ENCODE measurements around the gene TRRAP.
"Not testable (repeated sequence)": the region's sequence is repeated elsewhere in the genome, so short reads cannot be mapped to it uniquely, and the experiment has no call there.

The TRRAP gene

DNA sequence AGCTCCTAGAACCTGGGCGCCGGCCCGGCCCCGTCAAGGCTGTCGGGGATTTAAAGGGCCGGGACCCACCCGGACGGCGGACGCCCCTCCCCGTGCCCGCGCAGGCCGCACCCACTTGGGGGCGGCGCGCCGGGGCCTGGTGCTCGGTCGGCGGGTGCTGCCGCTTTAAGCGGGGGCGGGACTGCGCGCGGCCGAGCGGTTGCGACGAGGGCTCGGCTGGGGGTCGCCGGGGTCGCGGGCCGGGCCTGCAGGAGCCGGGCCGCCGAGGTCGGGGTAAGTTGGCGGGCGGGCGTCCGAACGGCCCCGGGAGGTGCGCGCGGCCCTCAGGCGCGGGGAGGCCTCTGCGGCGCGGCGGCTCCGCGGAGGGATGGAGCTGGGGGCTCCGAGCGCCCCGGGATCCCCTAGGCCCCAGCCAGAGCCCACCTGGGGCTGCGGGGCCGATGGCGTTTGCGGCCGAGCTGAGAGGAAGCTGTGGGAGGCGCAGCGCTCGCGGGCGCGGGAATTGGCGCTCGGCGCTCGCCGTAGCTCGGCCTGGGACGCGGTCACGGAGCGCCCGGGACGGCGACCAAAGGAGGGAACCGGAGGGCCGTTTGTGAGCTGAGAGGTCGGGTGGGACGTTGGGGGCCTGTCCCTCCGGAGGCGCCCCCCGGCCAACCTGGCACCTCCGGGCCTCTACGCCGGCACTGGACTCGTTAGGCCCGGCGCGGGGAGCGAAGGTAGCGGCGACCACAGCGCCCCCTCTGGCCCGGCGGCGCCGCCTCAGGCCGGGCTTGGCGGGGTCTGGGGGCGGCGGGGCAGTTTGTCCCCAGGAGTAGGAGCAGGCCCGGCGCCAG lies at the start of gene TRRAP:
TRRAP (plus strand) TSS at position 168 of the 833 bp plus-strand sequence. CDS start 2,619 bp downstream, outside the sequence.
- DNase-seq = peak; percentile 40

DNA sequence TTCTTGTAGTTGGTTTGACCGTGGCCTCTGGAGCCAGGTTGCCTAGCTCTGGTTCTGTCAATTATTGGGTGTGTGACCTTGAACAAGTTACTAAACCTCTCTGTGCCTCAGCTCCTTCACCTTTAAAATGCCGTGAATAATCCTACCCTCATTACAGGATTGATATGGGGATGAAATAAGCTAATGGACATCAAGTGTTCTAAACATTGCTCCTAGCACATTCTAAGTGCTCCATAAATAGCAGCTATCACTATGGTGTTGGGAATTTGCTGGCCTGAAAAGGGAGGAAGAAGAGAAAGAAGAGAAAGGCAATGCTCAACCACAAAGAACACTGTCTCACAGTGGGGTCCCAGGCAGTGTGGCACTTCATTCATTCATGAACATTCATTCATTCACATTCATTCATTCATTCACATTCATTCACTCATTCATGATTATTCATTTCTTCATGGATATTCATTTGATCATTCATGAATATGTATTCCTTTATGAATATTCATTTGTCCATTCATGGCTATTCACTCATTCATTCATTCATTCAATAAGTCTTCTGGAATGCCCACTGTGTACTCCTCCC lies 47.3 kb upstream of the TRRAP start:
- DNase-seq = no peak

DNA sequence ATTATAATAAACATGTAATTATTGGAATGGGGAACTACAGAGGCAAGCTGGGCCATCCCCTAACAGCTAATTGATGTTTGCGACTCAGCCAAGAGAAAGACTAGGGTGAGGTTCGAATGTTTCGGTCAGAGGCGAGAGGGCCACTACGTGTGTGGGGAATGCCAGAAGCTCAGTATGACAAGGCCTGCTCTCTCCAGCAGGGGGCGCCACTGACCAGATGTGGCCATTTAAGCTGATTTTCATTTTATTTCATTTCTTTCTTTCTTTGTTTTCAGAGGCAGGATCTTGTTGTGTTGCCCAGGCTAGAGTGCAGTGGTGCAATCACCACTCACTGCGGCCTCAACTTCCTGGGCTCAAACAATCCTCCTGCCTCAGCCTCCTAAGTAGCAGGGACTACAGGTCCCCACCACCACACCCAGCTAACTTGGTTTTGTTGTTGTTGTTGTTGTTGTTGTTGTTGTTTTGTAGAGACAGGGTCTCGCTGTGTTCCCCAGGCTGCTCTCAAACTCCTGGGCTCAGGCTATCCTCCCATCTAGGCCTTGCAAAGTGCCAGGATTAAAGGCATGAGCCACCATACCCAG lies 46.6 kb upstream of the TRRAP start:
- no peak for DNase-seq

DNA sequence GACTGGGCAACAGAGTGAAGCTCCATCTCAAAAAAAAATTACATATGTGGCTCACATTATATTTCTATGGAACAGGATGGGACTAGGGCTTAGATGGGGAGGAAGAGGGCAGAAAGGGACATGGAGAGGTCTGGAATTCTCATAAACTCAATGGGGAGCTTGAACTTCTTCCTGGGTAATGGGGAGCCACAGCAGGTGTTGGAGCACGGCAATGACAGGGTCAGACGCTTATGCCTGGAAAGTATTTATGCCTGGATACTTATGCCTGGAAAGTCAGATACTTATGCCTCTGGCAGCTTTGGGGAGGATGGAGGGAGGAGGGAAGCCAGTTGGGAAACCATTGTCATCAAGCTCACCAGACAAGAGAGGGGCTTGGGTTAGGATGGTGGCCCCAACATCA lies 45.3 kb upstream of the TRRAP start:
- no peak for DNase-seq

DNA sequence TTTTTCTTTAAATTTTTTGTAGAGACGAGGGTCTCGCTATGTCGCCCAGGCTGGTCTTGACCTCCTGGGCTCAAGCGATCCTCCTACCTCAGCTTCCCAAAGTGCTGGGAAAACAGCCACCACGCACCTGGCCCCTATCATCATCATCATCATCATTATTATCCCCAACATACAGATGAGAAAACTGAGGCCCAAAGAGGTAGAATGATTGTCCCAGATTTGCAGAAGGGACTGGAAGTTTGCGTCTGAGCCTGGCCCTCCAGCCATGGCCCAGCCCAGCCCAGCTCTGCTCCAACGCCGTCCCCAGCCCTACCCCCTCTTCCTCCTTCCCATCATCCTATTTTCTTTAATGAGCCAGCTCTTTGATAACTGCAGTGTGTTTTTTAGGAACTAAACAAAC lies 43.4 kb upstream of the TRRAP start:
- no peak for DNase-seq

DNA sequence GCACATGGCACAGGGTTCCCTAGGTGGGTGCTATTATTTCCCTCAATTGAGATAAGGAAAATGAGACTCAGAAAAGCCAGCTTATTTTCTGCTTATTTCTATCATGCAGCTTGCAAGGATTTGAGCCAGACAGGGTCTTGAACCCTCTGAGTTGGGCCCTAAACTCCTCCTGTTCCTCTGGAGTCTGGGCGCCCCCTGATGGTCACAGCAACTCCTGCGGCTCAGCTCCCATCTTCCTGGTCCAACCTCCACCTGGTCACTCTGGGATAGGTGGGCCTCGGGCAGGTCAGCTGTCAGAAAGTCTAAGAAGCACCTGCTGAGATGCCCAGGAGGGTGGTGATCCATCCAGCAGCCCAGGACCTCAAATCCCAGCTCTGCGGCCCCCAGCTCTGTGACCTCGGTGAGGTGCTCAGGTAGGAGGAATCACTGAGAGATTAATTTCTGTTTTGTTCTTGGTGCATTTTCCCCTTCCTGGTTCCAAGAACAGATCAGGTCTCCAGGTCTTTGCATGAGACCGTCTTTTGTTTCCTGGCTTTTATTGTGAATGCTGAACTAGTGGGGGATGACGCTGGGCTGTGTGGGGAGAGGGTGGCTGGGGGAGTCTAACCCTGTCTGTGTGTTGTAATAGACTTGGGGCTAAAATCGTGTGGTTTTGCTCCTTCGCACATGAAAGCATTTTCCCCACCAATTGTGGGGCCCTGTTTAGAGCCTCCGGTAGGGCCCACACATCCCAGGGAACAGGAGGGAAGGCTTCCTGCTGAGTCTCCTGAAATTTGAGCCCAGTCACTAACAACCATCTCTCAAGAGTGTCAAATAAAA lies 41.3 kb upstream of the TRRAP start:
- DNase-seq = peak; percentile 14

DNA sequence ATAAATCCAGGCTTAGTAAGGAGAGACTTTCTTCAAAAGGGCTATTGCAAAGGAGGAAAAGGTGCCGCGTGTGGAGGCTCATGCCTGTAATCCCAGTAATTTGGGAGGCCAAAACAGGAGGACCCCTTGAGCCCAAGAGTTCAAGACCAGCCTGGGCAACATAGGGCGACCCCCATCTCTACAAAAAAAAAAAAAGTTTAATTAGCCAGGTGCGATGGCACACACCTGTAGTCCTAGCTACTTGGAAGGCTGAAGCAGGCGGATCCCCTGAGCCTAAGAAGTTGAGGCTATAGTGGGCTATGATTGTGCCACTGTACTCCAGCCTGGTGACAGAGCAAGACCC lies 40.7 kb upstream of the TRRAP start:
- no peak for DNase-seq

DNA sequence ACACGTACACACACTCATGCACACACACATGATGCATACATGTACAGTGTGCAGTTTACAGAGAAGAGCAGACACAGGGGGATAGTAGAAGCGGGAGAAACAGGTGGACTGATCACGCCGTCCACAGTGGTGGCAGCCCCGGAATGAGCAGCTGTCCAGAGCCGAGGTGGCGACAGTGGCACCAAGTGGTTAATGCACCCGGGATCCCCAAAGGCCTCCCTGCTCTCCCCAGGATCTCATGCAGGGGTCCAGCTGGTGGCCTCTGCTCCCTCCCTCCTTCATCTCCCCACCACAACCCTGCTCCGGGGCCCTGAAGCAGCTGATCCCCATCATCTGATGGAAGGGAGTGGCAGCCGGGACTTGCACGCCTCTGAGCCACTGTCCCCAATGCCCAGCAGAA lies 38.2 kb upstream of the TRRAP start:
- no peak for DNase-seq

DNA sequence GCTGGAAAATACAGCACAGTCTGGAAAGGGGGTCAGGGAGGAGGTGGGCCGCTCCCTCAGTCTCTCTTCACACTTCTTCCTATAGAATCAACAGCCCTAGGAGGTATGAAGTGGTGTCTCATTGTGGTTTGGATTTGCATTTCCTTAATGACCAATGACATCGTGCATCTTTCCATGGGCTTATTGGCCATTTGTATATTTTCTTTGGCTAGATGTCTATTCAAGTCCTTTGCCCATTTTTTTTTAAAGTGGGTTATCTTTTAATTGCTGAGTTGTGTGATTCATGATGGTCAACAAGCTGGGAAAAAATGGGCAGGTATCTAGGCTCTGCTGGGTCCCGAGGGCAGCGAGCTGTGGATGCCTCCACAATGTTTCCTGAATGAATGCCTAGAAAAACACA lies 37.6 kb upstream of the TRRAP start:
- DNase-seq = no peak

DNA sequence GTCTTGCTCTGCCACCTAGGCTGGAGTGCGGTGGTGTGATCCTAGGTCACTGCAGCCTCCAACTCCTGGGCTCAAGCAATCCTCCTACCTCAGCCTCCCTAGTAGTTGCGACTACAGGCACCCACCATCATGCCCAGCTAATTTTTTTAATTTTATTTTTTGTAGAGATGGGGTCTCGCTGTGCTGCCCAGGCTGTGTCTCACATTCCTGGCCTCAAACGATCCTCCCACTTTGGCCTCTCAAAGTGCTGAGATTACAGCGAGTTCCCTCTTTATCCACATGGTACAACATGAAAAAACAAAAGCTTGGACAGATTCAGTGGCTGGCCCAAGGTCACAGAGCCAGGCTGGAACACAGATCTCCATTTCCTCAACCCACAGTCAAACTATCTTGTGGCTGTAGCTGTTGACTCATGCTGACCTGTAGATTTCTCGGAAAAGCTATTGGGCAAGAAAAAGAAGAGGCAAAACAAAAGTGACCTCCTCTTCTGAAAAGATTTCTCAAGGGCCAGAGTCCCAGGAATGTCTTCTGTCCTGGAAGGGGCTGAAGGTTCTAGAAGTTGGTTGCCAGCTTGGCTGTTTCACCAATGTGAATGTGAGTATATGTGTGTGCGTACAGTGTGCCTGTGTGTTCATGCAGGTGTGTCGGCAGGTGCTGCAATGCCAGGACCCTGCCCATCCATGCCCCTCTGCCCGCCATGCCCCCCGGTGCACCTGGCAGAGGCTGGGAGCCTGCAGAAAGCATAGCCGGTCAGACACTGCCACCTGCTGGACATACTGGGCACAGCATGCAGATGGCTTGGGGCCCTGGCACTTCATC lies 36.9 kb upstream of the TRRAP start:
- DNase-seq = no peak

DNA sequence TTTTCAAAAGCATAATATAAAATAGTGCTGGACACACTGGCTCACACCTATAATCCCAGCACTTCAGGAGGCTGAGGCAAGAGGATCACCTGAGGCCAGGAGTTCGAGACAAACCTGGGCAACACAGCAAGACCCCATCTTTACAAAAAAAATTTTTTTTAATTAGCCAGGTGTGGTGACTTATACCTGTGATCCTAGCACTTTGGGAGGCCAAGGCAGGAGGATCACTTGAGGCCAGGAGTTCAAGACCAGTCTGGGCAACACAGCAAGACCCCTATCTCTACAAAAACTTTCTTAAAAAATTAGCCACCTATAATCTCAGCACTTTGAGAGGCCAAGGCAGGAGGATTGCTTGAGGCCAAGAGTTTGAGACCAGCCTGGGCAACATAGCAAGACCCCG lies 35.8 kb upstream of the TRRAP start:
- not testable (repeated sequence) for DNase-seq

DNA sequence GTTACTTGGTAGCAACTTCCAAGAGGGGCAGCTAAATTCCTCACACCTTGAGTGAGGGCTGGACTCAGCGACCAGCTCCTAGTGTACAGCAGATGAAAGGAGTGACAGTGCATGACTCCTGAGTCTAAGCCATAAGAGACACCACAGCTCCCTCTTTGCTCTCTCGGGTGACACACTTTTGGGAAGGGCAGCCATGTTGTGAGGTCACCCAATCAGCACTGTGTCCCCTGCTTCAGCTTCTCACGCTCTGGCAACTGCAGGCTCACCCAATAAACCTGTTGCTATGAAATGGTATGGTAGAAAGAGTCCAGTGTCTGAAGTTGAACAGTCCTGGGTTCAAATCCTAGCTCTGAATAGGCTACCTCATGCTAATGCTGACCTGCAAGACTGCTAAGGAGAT lies 29.4 kb upstream of the TRRAP start:
- no peak for DNase-seq

DNA sequence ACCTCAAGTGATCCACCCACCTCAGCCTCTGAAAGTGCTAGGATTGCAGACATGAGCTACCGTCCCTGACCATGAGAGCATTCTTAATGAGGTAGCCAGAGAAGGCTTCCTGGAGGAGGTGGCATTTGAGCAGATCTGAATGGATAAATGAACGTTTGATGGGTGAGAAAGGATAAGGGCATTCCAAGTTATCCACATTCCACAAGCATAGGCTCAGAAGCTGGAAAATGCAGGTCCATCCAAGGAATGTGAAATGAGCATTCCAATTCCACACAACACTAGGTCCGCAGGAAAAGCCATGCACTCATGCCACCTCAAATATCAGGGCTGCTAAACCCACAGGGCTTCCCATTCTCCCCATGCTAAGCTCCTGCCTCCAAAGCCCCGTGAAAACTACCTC lies 25.5 kb upstream of the TRRAP start:
- no peak for DNase-seq

DNA sequence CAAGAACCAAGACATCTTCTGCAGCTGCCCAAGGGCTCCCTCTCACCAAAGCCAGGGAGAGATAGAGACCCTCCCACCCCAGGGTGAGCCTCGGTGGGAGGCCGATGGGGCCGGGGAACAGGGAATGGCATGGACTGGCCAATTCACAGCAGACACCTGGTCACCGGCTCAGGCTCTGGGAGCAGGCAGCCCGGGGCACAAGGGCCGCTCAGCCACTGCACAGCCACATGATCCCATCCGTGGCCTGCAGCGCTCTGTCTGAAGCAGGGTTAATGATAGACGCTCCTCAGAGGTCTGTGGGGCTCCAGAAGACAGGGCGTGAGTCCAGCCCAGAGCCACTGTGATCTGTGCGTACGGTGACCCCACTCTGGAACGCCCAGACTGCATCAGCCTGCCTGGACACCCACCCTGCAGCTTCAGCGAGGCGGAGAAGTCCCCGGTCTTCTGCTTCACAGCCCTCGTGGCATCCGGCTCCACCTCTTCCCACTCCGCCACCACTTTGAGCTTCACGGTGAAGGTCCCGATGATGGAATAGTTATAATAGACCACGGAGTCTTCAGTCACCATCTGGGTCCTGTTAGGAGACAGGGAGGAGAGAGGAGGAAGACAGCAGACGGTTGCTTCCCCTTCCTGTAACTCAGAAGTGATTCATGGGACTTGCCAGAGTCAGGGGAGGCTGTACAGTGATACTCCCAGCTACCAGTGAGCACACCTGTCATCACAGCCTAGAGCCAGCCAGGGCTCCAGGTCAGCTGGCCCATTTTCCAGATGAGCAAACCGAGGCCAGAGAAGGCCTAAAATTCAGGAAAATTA lies 22.5 kb upstream of the TRRAP start:
- no peak for DNase-seq

DNA sequence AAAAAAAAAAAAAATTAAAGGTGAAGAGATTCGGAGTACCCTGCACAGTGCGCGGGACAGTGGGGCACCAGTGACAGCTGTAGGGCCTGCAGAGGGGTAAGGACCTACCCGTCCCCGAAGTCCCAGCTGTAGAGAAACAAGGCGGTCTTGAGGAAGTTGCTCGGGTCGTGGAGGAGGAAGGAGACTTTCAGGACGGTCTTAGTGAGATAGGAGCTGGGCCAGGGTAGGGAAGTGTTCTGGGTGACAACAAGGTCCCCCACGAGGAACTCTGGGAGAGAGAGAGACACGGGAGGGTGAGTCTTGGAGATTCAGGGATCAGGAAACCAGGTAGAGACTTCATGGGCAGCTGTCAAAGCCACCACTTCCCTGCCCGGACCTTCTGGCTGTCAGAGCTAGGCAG lies 18.3 kb upstream of the TRRAP start:
- DNase-seq = no peak

DNA sequence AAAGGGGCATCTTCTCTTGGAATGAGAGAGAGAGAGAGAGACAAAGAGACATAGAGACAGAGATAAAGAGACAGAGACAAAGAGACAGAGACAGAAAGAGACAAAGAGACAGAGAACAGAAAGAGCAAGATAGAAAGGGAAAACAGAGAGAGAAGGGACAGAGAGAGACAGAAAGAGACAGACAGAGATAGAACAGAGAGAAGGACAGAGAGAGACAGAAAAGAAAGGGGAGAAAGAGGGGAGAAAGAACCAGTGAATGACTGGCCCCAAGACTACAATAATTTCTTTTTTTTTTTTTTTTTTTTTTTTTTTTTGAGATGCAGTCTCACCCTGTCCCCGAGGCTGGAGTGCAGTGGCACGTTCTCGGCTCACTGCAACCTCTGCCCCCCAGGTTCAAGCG lies 16.1 kb upstream of the TRRAP start:
- DNase-seq = no peak

DNA sequence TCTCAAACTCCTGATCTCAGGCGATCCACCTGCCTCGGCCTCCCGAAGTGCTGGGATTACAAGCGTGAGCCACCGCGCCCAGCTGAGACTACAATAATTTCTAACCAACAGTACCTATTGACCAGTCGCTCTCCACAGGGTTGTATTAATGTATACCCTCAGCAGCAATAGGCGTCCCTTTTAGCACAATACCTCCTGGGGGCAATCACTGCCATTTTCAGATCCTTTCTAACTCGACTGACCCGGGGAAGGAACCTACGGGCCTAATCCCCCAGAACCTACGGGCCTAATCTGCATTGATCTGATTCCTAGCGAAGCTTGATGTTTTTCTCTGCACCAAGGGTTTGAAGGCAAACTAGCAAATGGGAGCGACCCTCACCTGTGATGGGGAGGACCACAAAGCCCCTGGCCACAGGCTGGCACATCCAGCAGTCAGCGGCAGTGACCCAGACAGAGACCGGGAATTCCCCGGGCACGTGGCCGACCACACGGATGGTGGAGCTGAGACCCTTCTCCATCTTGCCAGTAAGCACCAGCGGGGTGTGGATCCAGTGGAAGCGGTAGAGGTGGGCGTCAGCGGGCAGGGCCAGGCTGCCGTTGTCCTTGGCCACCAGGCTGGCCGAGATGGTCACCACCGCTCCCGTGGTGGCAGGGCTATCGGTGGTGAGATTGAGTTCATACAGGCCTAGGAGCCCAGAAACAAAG lies 15.5 kb upstream of the TRRAP start:
- no peak for DNase-seq

DNA sequence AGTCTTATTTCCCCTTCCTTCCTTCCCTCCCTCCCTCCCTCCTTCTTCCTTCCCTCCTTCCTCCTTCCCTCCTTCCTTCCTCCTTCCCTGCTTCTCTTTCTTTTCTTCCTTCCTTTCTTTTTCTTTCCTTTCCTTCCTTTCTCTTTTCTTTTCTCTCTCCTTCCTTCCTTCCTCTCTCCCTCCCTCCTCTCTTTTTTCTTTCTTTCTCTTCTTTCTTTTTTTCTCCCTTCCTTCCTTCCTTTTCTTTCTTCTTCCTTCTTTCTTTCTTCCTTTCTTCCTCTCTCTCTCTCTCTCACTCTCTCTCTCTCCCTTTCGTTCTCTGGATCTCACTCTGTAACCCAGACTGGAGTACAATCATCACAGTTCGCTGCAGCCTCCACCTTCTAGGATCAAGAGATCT lies 14.7 kb upstream of the TRRAP start:
- no peak for DNase-seq

DNA sequence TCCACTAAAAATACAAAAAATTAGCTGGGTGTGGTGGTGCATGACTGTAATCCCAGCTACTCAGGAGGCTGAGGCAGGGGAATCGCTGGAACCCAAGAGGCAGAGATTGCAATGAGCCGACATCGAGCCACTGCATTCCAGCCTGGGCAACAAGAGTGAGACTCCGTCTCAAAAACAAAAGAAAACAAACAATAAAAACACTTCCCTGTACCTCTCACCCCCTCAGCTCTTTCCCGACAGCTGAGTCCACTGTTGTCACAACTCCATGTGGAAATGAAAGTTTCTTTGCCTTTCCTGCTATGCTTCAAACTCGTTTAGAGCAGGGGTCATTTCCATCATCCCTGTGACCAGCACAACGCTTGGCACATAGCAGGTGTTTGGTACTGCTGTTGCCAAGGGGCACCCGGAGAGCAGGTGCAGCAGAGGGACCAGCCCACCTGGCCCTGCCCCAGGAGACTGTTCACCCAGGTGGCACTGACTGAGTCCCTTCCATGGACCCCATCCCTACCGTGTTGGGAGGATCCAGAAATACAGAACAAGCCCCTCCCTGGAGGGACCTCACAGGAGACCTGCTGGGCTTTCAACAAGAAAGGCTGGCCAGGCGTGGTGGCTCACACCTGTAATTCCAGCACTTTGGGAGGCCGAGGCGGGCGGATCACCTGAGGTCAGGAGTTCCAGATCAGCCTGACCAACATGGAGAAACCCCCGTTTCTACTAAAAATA lies 13.4 kb upstream of the TRRAP start:
- no peak for DNase-seq

DNA sequence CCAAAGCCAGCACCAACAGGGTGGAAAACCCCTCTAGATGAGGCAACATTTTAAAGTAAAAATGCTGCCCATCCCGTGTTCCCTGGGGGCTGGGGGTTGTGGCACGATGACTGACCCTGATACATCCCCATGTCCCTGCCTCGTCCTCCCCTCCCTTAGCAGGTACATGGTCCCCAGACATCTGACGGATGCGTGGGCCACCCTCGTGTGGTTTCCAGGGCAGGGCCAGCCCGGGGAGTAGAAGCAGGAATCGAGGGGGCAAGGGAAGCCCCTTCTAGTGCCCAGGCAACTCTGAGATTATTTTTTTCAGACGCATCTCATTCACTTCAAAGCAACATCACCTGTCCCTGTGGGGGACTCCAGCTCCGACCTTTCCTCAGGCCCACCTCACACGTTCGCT lies 12.0 kb upstream of the TRRAP start:
- no peak for DNase-seq

DNA sequence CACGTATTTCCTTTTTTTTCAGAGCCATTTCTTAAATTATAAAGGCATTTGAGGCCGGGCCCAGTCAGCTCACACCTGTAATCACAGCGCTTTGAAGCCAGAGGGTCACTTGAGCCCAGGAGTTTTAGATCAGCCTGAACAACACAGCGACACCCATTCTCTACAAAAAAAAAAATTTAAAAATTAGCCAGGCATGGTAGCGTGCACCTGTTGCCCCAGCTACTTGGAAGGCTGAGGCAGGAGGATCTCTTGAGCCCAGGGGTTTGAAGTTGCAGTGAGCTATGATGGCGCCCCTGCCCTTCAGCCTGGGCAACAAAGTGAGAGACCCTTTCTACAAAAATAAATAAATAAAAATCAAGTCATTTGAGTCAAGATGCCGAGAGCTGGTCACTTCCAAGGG lies 11.6 kb upstream of the TRRAP start:
- no peak for DNase-seq

All from NCI-H526 treated with DMSO at 0.1 percent for 48 hours (cell line).